ENCODE measurements around the gene DPYSL3.

DPYSL3 gene

DNA sequence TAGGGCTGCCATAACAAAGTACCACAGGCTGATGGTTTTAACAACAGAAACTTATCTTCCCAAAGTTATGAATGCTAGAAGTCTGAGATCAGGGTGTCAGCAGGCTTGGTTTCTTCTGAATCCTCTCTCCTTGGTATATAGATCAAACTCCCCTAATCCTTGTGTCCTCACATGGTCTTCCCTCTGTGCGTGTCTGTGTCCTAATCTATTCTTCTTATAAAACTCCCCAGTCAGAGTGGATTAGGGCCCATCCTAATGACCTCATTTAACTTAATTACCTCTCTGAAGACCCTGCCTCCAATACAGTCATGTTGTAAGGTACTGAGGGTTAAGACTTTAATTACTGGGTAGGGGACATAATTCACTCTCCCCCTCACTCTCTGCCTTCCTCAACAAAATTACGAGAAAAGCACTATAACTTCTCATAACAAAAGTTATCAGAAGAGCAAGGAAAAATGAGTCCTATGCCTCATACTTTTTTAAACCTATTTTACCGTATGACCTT, 68.6 kb downstream of the DPYSL3 start:
- no peak for DNase-seq (ENCODE audit: low read depth in 2 of 3, low spot score in 1 of 3)

GRCh38 chr5:147439254-147439653, 70.6 kb downstream of the DPYSL3 start:
- DNase-seq (ENCODE audit: low read depth in 2 of 3, low spot score in 1 of 3) = no peak

- DNase-seq (ENCODE audit: low read depth in 2 of 3, low spot score in 1 of 3) = no peak
These were observed 72.7 kb downstream of the DPYSL3 start for GRCh38 chr5:147437161-147437596.

GRCh38 chr5:147436596-147436995, 73.3 kb downstream of the DPYSL3 start:
- DNase-seq (ENCODE audit: low read depth in 2 of 3, low spot score in 1 of 3) = no peak

DNA sequence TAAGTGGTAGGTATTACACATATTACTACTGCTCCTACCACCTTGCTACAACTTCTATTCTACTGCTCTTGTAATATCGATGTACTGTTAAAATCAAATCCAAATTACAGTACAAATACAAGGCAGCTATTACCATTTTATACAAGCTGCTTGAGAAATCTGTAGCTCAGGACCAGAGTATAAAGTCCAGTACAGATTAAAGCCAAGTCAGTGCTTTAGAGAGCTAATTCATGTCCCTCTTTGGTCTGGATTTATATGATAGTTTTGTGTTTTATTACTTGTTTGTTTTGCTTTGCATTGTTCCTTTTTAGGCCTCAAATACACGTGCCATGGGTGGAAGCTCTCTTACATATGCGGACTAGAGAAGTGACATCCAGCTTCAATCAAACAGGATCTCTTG, 75.8 kb downstream of the DPYSL3 start:
- DNase-seq (ENCODE audit: low read depth in 2 of 3, low spot score in 1 of 3) = no peak

GRCh38 chr5:147432323-147432722, 77.5 kb downstream of the DPYSL3 start:
- DNase-seq (ENCODE audit: low read depth in 2 of 3, low spot score in 1 of 3) = no peak

DNA sequence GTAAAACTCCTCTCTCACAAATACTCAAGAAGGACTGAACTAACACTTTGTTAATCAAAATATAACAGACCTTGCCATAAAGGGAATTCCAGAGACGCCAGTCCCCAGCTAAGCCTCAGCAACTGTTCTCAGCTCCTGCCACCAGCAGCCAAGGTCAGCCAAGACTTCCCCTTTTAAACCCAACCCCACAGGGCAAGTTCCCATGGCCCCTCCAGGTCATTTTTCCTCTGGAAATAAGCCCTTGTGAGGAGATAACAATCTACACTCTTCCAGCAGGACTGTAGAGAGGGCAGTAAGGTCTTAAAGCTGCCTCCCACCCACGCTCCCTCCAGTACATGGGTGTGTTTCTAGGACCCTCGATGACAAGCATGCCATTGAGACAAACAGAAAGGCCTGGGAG, 78.3 kb downstream of the DPYSL3 start:
- no peak for DNase-seq (ENCODE audit: low read depth in 2 of 3, low spot score in 1 of 3)

DNA sequence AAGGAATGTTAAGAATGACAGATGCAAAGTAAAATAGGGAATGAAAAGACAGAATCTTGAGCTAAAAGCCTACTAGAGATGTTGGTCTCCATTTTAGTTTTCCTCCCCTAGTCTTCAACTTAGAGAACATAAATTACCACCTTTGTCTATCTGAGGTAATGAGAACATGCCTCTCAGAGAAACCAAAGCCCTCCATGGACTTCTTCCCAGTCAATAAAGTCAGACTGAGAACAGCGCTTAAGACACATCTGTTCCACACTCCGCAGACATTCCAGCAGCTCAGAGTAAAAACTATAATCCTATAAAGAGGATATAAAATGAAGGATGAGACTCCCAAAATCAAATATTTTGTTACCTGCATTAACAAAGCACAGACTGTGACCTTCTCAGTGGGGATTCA, 79.2 kb downstream of the DPYSL3 start:
- no peak for DNase-seq (ENCODE audit: low read depth in 2 of 3, low spot score in 1 of 3)

- DNase-seq (ENCODE audit: low read depth in 2 of 3, low spot score in 1 of 3) = no peak
These were observed 82.1 kb downstream of the DPYSL3 start for GRCh38 chr5:147427521-147428401.

- DNase-seq (ENCODE audit: low read depth in 2 of 3, low spot score in 1 of 3) = no peak
These were observed 83.1 kb downstream of the DPYSL3 start for GRCh38 chr5:147426640-147427327.

GRCh38 chr5:147418613-147419012, 91.3 kb downstream of the DPYSL3 start:
- DNase-seq (ENCODE audit: low read depth in 2 of 3, low spot score in 1 of 3) = no peak

DNA sequence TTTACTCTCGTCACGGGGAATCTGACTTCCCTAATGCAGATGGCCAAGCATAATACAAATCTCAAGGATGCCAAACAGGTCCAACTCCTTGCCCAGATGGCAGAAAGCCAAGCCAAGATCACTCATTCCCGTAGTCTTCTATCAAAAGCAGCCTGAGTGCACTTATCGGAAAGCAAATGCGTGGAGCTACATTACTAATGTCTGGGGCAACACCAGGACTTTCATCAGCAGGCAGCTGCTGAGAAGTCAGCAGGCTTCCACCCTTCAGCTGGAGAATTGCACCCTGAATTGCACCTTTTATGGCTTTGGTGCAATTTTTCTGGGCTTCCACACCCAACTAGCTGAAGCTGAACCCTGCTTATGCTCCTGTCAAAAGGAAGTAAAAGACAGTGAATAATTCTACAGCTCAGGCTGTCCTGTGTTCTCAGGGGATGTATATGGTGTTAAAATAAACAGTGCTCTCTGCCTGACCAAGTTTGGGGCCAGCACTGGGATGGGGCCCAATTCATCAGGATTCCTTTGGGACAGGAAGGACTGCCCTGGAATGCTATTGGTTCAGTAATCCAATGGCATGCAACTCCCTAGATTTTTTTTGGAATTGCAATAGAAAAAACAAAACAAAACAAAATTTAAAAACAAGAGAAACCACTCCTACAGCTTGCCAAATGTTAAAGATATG, 92.6 kb downstream of the DPYSL3 start:
- DNase-seq (ENCODE audit: low read depth in 2 of 3, low spot score in 1 of 3) = no peak

- DNase-seq (ENCODE audit: low read depth in 2 of 3, low spot score in 1 of 3) = no peak
These were observed 94.2 kb downstream of the DPYSL3 start for GRCh38 chr5:147415651-147416050.

DNA sequence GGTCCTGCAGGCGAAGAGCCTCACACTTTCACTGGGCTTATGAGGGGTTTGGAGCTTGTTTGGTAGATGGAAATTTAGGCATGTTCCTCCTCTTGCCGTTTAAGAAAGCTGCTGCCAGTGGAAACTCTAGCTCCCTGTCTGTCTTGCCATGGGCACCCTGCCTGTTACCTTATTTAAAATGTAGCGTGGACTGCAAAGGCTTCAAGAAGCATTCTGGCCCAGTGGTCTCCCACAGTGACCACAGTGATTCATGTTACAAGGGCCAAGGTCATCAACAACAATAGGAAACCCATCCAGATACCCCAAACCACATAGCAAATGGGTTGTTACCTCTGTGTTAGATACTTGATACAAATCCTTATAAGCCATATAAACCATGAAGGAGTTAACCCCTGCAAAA, 96.6 kb downstream of the DPYSL3 start:
- no peak for DNase-seq (ENCODE audit: low read depth in 2 of 3, low spot score in 1 of 3)

DNA sequence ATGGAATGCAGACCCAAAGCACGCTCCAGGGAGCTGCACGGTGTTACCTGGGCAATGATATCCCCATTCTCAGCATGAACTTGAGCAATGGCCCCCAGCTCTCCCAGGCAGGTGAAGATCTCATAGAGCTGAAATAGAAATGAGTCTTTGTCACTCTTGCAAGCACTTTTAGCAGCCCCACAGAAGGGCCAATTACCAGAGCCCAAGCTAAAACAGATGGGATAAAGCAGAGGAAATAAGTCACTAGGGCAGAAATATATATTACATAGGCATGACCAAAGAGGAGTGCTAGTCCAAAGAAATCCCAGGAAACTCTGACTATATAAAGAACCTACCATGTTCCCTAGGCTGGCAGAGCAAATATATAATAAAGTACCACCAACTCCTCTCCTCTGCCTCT, 97.3 kb downstream of the DPYSL3 start:
- no peak for DNase-seq (ENCODE audit: low read depth in 2 of 3, low spot score in 1 of 3)

- no peak for DNase-seq (ENCODE audit: low read depth in 2 of 3, low spot score in 1 of 3)
These were observed 98.2 kb downstream of the DPYSL3 start for GRCh38 chr5:147411359-147412319.

- DNase-seq (ENCODE audit: low read depth in 2 of 3, low spot score in 1 of 3) = no peak
These were observed 99.1 kb downstream of the DPYSL3 start for GRCh38 chr5:147410496-147411358.

GRCh38 chr5:147408980-147409379, 100.9 kb downstream of the DPYSL3 start:
- DNase-seq (ENCODE audit: low read depth in 2 of 3, low spot score in 1 of 3) = no peak

- no peak for DNase-seq (ENCODE audit: low read depth in 2 of 3, low spot score in 1 of 3)
These were observed 102.7 kb downstream of the DPYSL3 start for GRCh38 chr5:147407094-147407681.

Measured in stimulated activated CD4-positive, alpha-beta T cell treated with anti-CD3 and anti-CD28 coated beads, Interleukin-12 subunit alpha, Interleukin-12 subunit beta, amount 100 ng/mL, for 48 hours (primary cell).